ENCODE results near the gene LCOR. TPM values are rescaled to one million over a fixed set of nuclear protein-coding genes. Genes with fewer than 3 reads are reported as not detected.
A peak's percentile ranks its signal among the peaks of the same experiment; 100 is the strongest.

Gene LCOR
- total and polyA plus RNA-seq, 2 donors (not counting 1 experiment from before 2014, with no cell fraction given): 15.0 to 15.7 TPM

GRCh38 chr10:96829029-96829773 is 2.9 kb upstream of the LCOR start:
- Histone ChIP-seq H4K20me1 (ENCODE audit: control insufficient read depth, extremely low read depth, insufficient read depth, low read length) (no peaks in the 10 kb centered on the region), H3K36me3 (ENCODE audit: control insufficient read depth, insufficient read depth, low read length) (no peaks in the 10 kb centered on the region), H3K27ac (ENCODE audit: insufficient read depth, low read length) (no peak overlapping the region), H3K4me3 (replicated peaks in 1 of 4; ENCODE audit: control extremely low read depth in 1 of 4, insufficient read depth in 1 of 4, low read depth in 3 of 4, low read length in 4 of 4) (no peak overlapping the region), H3K27me3 (ENCODE audit: control insufficient read depth, insufficient read depth, low read length) (no peaks in the 10 kb centered on the region), H3K4me1 (ENCODE audit: control insufficient read depth, extremely low read depth, insufficient read depth, low read length) (no peaks in the 10 kb centered on the region), H3K9ac (ENCODE audit: insufficient read depth, low read length) (no peak overlapping the region), H3K9me3 (ENCODE audit: control insufficient read depth, insufficient read depth, low read depth, low read length) (no peaks in the 10 kb centered on the region), H3K4me2 (ENCODE audit: extremely low read depth, insufficient read depth, low read length) (no peak overlapping the region), H3K79me2 (ENCODE audit: control insufficient read depth, insufficient read depth, low read length) (peaks cover 14% of the 10 kb centered on the region), H2AFZ (ENCODE audit: low read length) (no peak overlapping the region)
- DNase-seq (ENCODE audit: low read depth in 2 of 2): no peak
- no peak for TF ChIP-seq EZH2 (IDR thresholded peaks at IDR 0.05; ENCODE audit: low read length, missing control alignments)
- no peak for TF ChIP-seq CTCF (conservative IDR thresholded peaks at IDR 0.05 in 1 of 2, IDR thresholded peaks at IDR 0.05 in 1 of 2; ENCODE audit: low read depth in 1 of 2, low read length in 2 of 2)

GRCh38 chr10:96830511-96831199 is 1.4 kb upstream of the LCOR start:
- no peaks in the 10 kb centered on the region for H3K9me3 ChIP-seq (ENCODE audit: control insufficient read depth, insufficient read depth, low read depth, low read length)
- H3K79me2 ChIP-seq (ENCODE audit: control insufficient read depth, insufficient read depth, low read length): peaks cover 29% of the 10 kb centered on the region
- no peaks in the 10 kb centered on the region for H3K27me3 ChIP-seq (ENCODE audit: control insufficient read depth, insufficient read depth, low read length)
- H3K36me3 ChIP-seq (ENCODE audit: control insufficient read depth, insufficient read depth, low read length): no peaks in the 10 kb centered on the region
- TF ChIP-seq EZH2 (IDR thresholded peaks at IDR 0.05; ENCODE audit: low read length, missing control alignments): no peak
- peak; percentile 86 to 92 for TF ChIP-seq CTCF (conservative IDR thresholded peaks at IDR 0.05 in 1 of 2, IDR thresholded peaks at IDR 0.05 in 1 of 2; ENCODE audit: low read depth in 1 of 2, low read length in 2 of 2)
- no peaks in the 10 kb centered on the region for H3K4me1 ChIP-seq (ENCODE audit: control insufficient read depth, extremely low read depth, insufficient read depth, low read length)
- no peak overlapping the region for H3K9ac ChIP-seq (ENCODE audit: insufficient read depth, low read length)
- H3K4me2 ChIP-seq (ENCODE audit: extremely low read depth, insufficient read depth, low read length): no peak overlapping the region
- no peak overlapping the region for H2AFZ ChIP-seq (ENCODE audit: low read length)
- no peak overlapping the region for H3K27ac ChIP-seq (ENCODE audit: insufficient read depth, low read length)
- peak; percentile 55 to 73 for DNase-seq (ENCODE audit: low read depth in 2 of 2)
- no peak overlapping the region for H3K4me3 ChIP-seq (replicated peaks in 1 of 4; ENCODE audit: control extremely low read depth in 1 of 4, insufficient read depth in 1 of 4, low read depth in 3 of 4, low read length in 4 of 4)
- H4K20me1 ChIP-seq (ENCODE audit: control insufficient read depth, extremely low read depth, insufficient read depth, low read length): no peaks in the 10 kb centered on the region

DNA sequence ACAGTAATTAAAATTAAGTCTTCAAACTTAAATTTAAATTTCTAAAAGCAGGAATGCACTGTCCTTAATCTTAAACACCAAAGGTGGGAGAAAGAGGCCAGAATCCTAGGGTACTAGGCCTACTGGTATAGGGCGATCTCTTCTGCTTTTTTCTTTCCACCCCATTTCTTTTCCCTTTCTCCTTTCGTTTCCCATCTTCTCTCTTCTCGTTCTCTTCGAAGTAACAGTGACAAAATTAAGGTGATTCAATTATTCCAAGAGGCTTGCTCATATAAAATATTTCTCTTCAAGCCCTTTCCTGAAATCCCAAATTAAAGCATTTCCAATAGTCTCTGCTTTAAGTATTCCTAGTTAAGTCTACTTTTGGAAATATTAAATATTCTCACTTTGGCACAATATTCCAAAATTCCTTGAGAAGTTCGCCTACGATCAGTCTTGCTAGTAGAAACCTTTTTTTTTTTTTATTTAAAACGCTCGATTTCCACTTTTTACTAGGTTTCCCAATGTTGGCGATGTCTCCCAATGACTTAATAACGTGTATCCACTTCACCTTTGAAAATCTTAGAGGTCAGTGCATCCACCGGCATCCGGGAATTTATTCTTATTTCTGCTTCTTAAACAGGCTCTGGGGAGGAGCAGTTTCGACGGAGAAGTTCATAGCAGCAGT is 765 bp upstream of the LCOR start:
- no peaks in the 10 kb centered on the region for H4K20me1 ChIP-seq (ENCODE audit: control insufficient read depth, extremely low read depth, insufficient read depth, low read length)
- H3K4me1 ChIP-seq (ENCODE audit: control insufficient read depth, extremely low read depth, insufficient read depth, low read length): peaks cover 2% of the 10 kb centered on the region
- DNase-seq (ENCODE audit: low read depth in 2 of 2): no peak
- H3K9ac ChIP-seq (ENCODE audit: insufficient read depth, low read length): peak overlapping the region; percentile 58
- H3K4me2 ChIP-seq (ENCODE audit: extremely low read depth, insufficient read depth, low read length): peak overlapping the region; percentile 81
- no peaks in the 10 kb centered on the region for H3K27me3 ChIP-seq (ENCODE audit: control insufficient read depth, insufficient read depth, low read length)
- H3K79me2 ChIP-seq (ENCODE audit: control insufficient read depth, insufficient read depth, low read length): peaks cover 35% of the 10 kb centered on the region
- H3K4me3 ChIP-seq (replicated peaks in 1 of 4; ENCODE audit: control extremely low read depth in 1 of 4, insufficient read depth in 1 of 4, low read depth in 3 of 4, low read length in 4 of 4): peak overlapping the region; percentile 52 to 78 (median 62)
- H3K9me3 ChIP-seq (ENCODE audit: control insufficient read depth, insufficient read depth, low read depth, low read length): no peaks in the 10 kb centered on the region
- H3K27ac ChIP-seq (ENCODE audit: insufficient read depth, low read length): peak overlapping the region; percentile 59
- peak overlapping the region; percentile 74 for H2AFZ ChIP-seq (ENCODE audit: low read length)
- H3K36me3 ChIP-seq (ENCODE audit: control insufficient read depth, insufficient read depth, low read length): no peaks in the 10 kb centered on the region
- no peak for TF ChIP-seq EZH2 (IDR thresholded peaks at IDR 0.05; ENCODE audit: low read length, missing control alignments)

Data from fibroblast of lung (primary cell).